ENCODE measurements around the gene TNNC1. TPM values are rescaled to one million over a fixed set of nuclear protein-coding genes. Genes with fewer than 3 reads are reported as not detected.

The TNNC1 gene
- 0.92 to 1.5 TPM (median 1.2 TPM) in 5 replicates for total RNA-seq (2022; extraction: Qiagen RNA extraction)

GRCh38 chr3:52453496-52454249 lies at the start of gene TNNC1:
TSS of gene TNNC1 (minus strand) at chr3:52454041. CDS start at chr3:52454015, 26 bp downstream.

GRCh38 chr3:52494886-52495495 lies 41.1 kb upstream of the TNNC1 start, which contains the start of gene STAB1:
TSS of gene STAB1 (plus strand) at chr3:52495338. CDS start at chr3:52495414, 76 bp downstream.

GRCh38 chr3:52455283-52456168 lies 1.7 kb upstream of the TNNC1 start, which contains the start of gene NISCH:
TSS of gene NISCH (plus strand) at chr3:52455604. CDS start at chr3:52455642, 38 bp downstream.

GRCh38 chr3:52444860-52445793 lies 8.7 kb downstream of the TNNC1 start, which contains the start of gene SEMA3G:
TSS of gene SEMA3G (minus strand) at chr3:52445103. CDS start at chr3:52445027, 76 bp downstream.

Other genes with a start within 250 kb of the TNNC1 start
- gene TLR9, start 228.4 kb downstream of the TNNC1 start, total RNA-seq (2022; extraction: Qiagen RNA extraction), result 0.05 to 0.13 TPM in 2 of 5 replicates, not detected in the others
- gene TWF2, start 214.9 kb downstream of the TNNC1 start, total RNA-seq (2022; extraction: Qiagen RNA extraction), result 64.4 to 82.1 TPM (median 75.0 TPM) in 5 replicates
- gene PPM1M, start 208.3 kb downstream of the TNNC1 start, total RNA-seq (2022; extraction: Qiagen RNA extraction), result 4.7 to 6.1 TPM (median 5.1 TPM) in 5 replicates
- 47.6 to 53.3 TPM (median 49.6 TPM) in 5 replicates for gene WDR82, start 175.4 kb downstream of the TNNC1 start, total RNA-seq (2022; extraction: Qiagen RNA extraction)
- 3.4 to 5.1 TPM (median 4.4 TPM) in 5 replicates for gene GLYCTK, start 166.2 kb downstream of the TNNC1 start, total RNA-seq (2022; extraction: Qiagen RNA extraction)
- 0.78 to 1.2 TPM (median 0.93 TPM) in 5 replicates for gene DNAH1, start 137.7 kb downstream of the TNNC1 start, total RNA-seq (2022; extraction: Qiagen RNA extraction)
- 30.5 to 41.0 TPM (median 39.4 TPM) in 5 replicates for gene BAP1, start 44.0 kb downstream of the TNNC1 start, total RNA-seq (2022; extraction: Qiagen RNA extraction)
- gene PHF7, start 43.4 kb downstream of the TNNC1 start, total RNA-seq (2022; extraction: Qiagen RNA extraction), result 1.8 to 3.1 TPM (median 2.8 TPM) in 5 replicates
- 0.09 to 0.32 TPM (median 0.17 TPM) in 5 replicates for gene SEMA3G, start 8.9 kb downstream of the TNNC1 start, total RNA-seq (2022; extraction: Qiagen RNA extraction)
- 11.4 to 16.8 TPM (median 16.1 TPM) in 5 replicates for gene NISCH, start 1.6 kb upstream of the TNNC1 start, total RNA-seq (2022; extraction: Qiagen RNA extraction)
- gene STAB1, start 41.3 kb upstream of the TNNC1 start, total RNA-seq (2022; extraction: Qiagen RNA extraction), result 0.03 to 0.05 TPM in 2 of 5 replicates, not detected in the others
- 76.1 to 109 TPM (median 105 TPM) in 5 replicates for gene NT5DC2, start 79.8 kb upstream of the TNNC1 start, total RNA-seq (2022; extraction: Qiagen RNA extraction)
- 59.6 to 74.1 TPM (median 64.1 TPM) in 5 replicates for gene UQCC5, start 82.6 kb upstream of the TNNC1 start, total RNA-seq (2022; extraction: Qiagen RNA extraction)
- 9.8 to 15.1 TPM (median 14.7 TPM) in 5 replicates for gene PBRM1, start 231.9 kb upstream of the TNNC1 start, total RNA-seq (2022; extraction: Qiagen RNA extraction)
- gene GNL3, start 232.0 kb upstream of the TNNC1 start, total RNA-seq (2022; extraction: Qiagen RNA extraction), result 91.2 to 148 TPM (median 94.3 TPM) in 5 replicates